Measurements from ENCODE around the gene RALY. TPM values are rescaled to one million over a fixed set of nuclear protein-coding genes. Genes with fewer than 3 reads are reported as not detected.
A peak's percentile ranks its signal among the peaks of the same experiment; 100 is the strongest.

RALY gene
- total RNA-seq, 1 experiment from 2014 or later = 275 TPM

- Mint-ChIP-seq H3K4me3 (ENCODE audit: low read depth, unreplicated experiment) (no peak overlapping the region), H3K27me3 (ENCODE audit: unreplicated experiment) (no peaks in the 10 kb centered on the region), H3K27ac (ENCODE audit: unreplicated experiment) (peak overlapping the region; percentile 9), H3K4me1 (ENCODE audit: low read depth, unreplicated experiment) (peaks cover 23% of the 10 kb centered on the region), H3K36me3 (ENCODE audit: insufficient read depth, unreplicated experiment) (peaks cover 79% of the 10 kb centered on the region), H3K9me3 (ENCODE audit: low read depth, unreplicated experiment) (no peaks in the 10 kb centered on the region)
- TF ChIP-seq CTCF (IDR thresholded peaks at IDR 0.05; ENCODE audit: unreplicated experiment) = no peak
- intact Hi-C loops (cut with micrococcal nuclease; ENCODE audit: unreplicated experiment) = loop anchor here (5.0 kb wide), 1 partner anchor 42 kb away; no protein-coding TSS in a partner anchor
- DNase-seq = no peak
- no TSS peak for BruUV-seq (replicated peaks)
- CTCF ChIA-PET = interaction anchor here (0.5 kb wide), 1 partner anchor 605 kb away, joined by 5 read pairs; no protein-coding TSS in a partner anchor
These were observed 91.9 kb downstream of the RALY start for GRCh38 chr20:34085544-34086040.

GRCh38 chr20:34088305-34089174 is 94.8 kb downstream of the RALY start:
- H3K36me3 Mint-ChIP-seq (ENCODE audit: insufficient read depth, unreplicated experiment) = peaks cover 93% of the 10 kb centered on the region
- no peak for TF ChIP-seq CTCF (IDR thresholded peaks at IDR 0.05; ENCODE audit: unreplicated experiment)

GRCh38 chr20:34089175-34089479 is 95.4 kb downstream of the RALY start:
- H3K36me3 Mint-ChIP-seq (ENCODE audit: insufficient read depth, unreplicated experiment) = peaks cover 94% of the 10 kb centered on the region
- intact Hi-C loops (cut with micrococcal nuclease; ENCODE audit: unreplicated experiment) = loop anchor here (5.0 kb wide), 1 partner anchor 38 kb away; no protein-coding TSS in a partner anchor
- no TSS peak for BruUV-seq (replicated peaks)
- H3K4me1 Mint-ChIP-seq (ENCODE audit: low read depth, unreplicated experiment) = peaks cover under 1% of the 10 kb centered on the region
- no peak for DNase-seq
- no peaks in the 10 kb centered on the region for H3K9me3 Mint-ChIP-seq (ENCODE audit: low read depth, unreplicated experiment)
- no peak overlapping the region for H3K4me3 Mint-ChIP-seq (ENCODE audit: low read depth, unreplicated experiment)
- no peak for TF ChIP-seq CTCF (IDR thresholded peaks at IDR 0.05; ENCODE audit: unreplicated experiment)
- no peaks in the 10 kb centered on the region for H3K27me3 Mint-ChIP-seq (ENCODE audit: unreplicated experiment)
- no peak overlapping the region for H3K27ac Mint-ChIP-seq (ENCODE audit: unreplicated experiment)
- CTCF ChIA-PET = interaction anchor here (0.6 kb wide), 1 partner anchor 13 kb away, joined by 4 read pairs; no protein-coding TSS in a partner anchor

More at GRCh38 chr20:34088305-34089174, 94.8 kb downstream of the RALY start:
- H3K4me3 Mint-ChIP-seq (ENCODE audit: low read depth, unreplicated experiment) = no peak overlapping the region
- H3K9me3 Mint-ChIP-seq (ENCODE audit: low read depth, unreplicated experiment) = no peaks in the 10 kb centered on the region
- intact Hi-C loops (cut with micrococcal nuclease; ENCODE audit: unreplicated experiment) = loop anchor here (5.0 kb wide), 1 partner anchor 39 kb away; no protein-coding TSS in a partner anchor
- H3K4me1 Mint-ChIP-seq (ENCODE audit: low read depth, unreplicated experiment) = peaks cover 7% of the 10 kb centered on the region
- CTCF ChIA-PET = no interaction called here
- no peaks in the 10 kb centered on the region for H3K27me3 Mint-ChIP-seq (ENCODE audit: unreplicated experiment)
- no peak overlapping the region for H3K27ac Mint-ChIP-seq (ENCODE audit: unreplicated experiment)
- no peak for DNase-seq
- BruUV-seq (replicated peaks) = no TSS peak

- peaks cover 93% of the 10 kb centered on the region for H3K36me3 Mint-ChIP-seq (ENCODE audit: insufficient read depth, unreplicated experiment)
- intact Hi-C loops (cut with micrococcal nuclease; ENCODE audit: unreplicated experiment) = loop anchor here (5.0 kb wide), 1 partner anchor 38 kb away; no protein-coding TSS in a partner anchor
- H3K27me3 Mint-ChIP-seq (ENCODE audit: unreplicated experiment) = no peaks in the 10 kb centered on the region
- BruUV-seq (replicated peaks) = TSS peak; percentile 35
- H3K4me1 Mint-ChIP-seq (ENCODE audit: low read depth, unreplicated experiment) = no peaks in the 10 kb centered on the region
- H3K27ac Mint-ChIP-seq (ENCODE audit: unreplicated experiment) = peak overlapping the region; percentile 22
- CTCF ChIA-PET = interaction anchor here (0.6 kb wide), 1 partner anchor 12 kb away, joined by 4 read pairs; no protein-coding TSS in a partner anchor
- no peak for TF ChIP-seq CTCF (IDR thresholded peaks at IDR 0.05; ENCODE audit: unreplicated experiment)
- H3K9me3 Mint-ChIP-seq (ENCODE audit: low read depth, unreplicated experiment) = no peaks in the 10 kb centered on the region
- no peak for DNase-seq
- no peak overlapping the region for H3K4me3 Mint-ChIP-seq (ENCODE audit: low read depth, unreplicated experiment)
These were observed 96.1 kb downstream of the RALY start for GRCh38 chr20:34089655-34090345.

All from Calu3 (cell line).